ENCODE results near the gene NTRK2. TPM values are rescaled to one million over a fixed set of nuclear protein-coding genes. Genes with fewer than 3 reads are reported as not detected.

Gene NTRK2
- total RNA-seq, 1 donor from 2014 or later = 0.07 TPM

GRCh38 chr9:84670138-84671041 is 861 bp downstream of the NTRK2 start:
- ATAC-seq (ENCODE audit: low read depth) = no peak
- ChIA-PET CTCF (no interaction called here), POLR2A (no interaction called here)
- Mint-ChIP-seq H3K4me3 (no peak overlapping the region), H3K4me1 (peaks cover 24% of the 10 kb centered on the region), H3K27me3 (peaks cover 50% of the 10 kb centered on the region), H3K36me3 (ENCODE audit: low read depth) (no peaks in the 10 kb centered on the region), H3K27ac (no peak overlapping the region), H3K9me3 (no peaks in the 10 kb centered on the region)
- TF ChIP-seq, protein P1, sequence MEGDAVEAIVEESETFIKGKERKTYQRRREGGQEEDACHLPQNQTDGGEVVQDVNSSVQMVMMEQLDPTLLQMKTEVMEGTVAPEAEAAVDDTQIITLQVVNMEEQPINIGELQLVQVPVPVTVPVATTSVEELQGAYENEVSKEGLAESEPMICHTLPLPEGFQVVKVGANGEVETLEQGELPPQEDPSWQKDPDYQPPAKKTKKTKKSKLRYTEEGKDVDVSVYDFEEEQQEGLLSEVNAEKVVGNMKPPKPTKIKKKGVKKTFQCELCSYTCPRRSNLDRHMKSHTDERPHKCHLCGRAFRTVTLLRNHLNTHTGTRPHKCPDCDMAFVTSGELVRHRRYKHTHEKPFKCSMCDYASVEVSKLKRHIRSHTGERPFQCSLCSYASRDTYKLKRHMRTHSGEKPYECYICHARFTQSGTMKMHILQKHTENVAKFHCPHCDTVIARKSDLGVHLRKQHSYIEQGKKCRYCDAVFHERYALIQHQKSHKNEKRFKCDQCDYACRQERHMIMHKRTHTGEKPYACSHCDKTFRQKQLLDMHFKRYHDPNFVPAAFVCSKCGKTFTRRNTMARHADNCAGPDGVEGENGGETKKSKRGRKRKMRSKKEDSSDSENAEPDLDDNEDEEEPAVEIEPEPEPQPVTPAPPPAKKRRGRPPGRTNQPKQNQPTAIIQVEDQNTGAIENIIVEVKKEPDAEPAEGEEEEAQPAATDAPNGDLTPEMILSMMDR (IDR thresholded peaks at IDR 0.05) = no peak
- DNase-seq = no peak
- intact Hi-C loops (cut with micrococcal nuclease) = no loop called here

GRCh38 chr9:84671586-84672521 is 2.3 kb downstream of the NTRK2 start:
- ATAC-seq (ENCODE audit: low read depth) = no peak
- Mint-ChIP-seq H3K27ac (no peak overlapping the region), H3K4me1 (peaks cover 24% of the 10 kb centered on the region), H3K9me3 (no peaks in the 10 kb centered on the region), H3K4me3 (no peak overlapping the region), H3K36me3 (ENCODE audit: low read depth) (no peaks in the 10 kb centered on the region), H3K27me3 (peaks cover 41% of the 10 kb centered on the region)
- TF ChIP-seq, protein P1 (IDR thresholded peaks at IDR 0.05) = no peak
- ChIA-PET POLR2A (no interaction called here), CTCF (no interaction called here)
- intact Hi-C loops (cut with micrococcal nuclease) = no loop called here
- no peak for DNase-seq

GRCh38 chr9:84673806-84674205 is 4.3 kb downstream of the NTRK2 start:
- intact Hi-C loops (cut with micrococcal nuclease) = no loop called here
- Mint-ChIP-seq H3K36me3 (ENCODE audit: low read depth) (no peaks in the 10 kb centered on the region), H3K9me3 (no peaks in the 10 kb centered on the region), H3K4me3 (no peak overlapping the region), H3K27me3 (peaks cover 28% of the 10 kb centered on the region), H3K27ac (no peak overlapping the region), H3K4me1 (peaks cover 13% of the 10 kb centered on the region)
- no peak for ATAC-seq (ENCODE audit: low read depth)
- TF ChIP-seq, protein P1 (IDR thresholded peaks at IDR 0.05) = no peak
- DNase-seq = no peak
- ChIA-PET CTCF (no interaction called here), POLR2A (no interaction called here)

- ATAC-seq (ENCODE audit: low read depth) = no peak
- Mint-ChIP-seq H3K36me3 (ENCODE audit: low read depth) (no peaks in the 10 kb centered on the region), H3K27me3 (peaks cover 6% of the 10 kb centered on the region), H3K4me1 (no peaks in the 10 kb centered on the region), H3K9me3 (no peaks in the 10 kb centered on the region), H3K27ac (no peak overlapping the region), H3K4me3 (no peak overlapping the region)
- ChIA-PET POLR2A (no interaction called here), CTCF (no interaction called here)
- DNase-seq = no peak
- intact Hi-C loops (cut with micrococcal nuclease) = no loop called here
- TF ChIP-seq, protein P1 (IDR thresholded peaks at IDR 0.05) = no peak
Observed at GRCh38 chr9:84677080-84677479, 7.6 kb downstream of the NTRK2 start.

DNA sequence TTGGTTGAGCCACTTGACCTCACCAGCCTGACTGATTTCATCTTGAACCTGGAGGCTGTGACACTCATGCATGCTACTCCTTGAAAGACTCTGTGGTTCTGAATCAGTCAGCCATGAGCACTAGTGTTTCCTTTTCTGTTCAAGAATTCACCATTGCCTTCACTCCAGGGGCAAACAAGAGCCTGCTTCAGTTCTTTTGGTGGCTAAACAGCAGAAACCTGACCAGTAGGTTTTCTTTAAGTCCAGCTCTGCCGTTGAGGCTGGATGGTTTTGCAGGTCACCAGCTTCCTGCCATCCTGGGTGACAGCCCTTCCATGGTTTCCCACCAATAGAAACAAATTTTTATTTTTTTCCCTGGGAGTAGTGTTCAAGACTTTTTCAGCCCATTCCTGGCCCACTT is 10.0 kb downstream of the NTRK2 start:
- ChIA-PET POLR2A (no interaction called here), CTCF (no interaction called here)
- no peak overlapping the region for H3K4me3 Mint-ChIP-seq
- H3K9me3 Mint-ChIP-seq = no peaks in the 10 kb centered on the region
- intact Hi-C loops (cut with micrococcal nuclease) = no loop called here
- H3K27ac Mint-ChIP-seq = no peak overlapping the region
- TF ChIP-seq, protein P1 (IDR thresholded peaks at IDR 0.05) = no peak
- H3K27me3 Mint-ChIP-seq = no peaks in the 10 kb centered on the region
- H3K4me1 Mint-ChIP-seq = no peaks in the 10 kb centered on the region
- no peak for DNase-seq
- H3K36me3 Mint-ChIP-seq (ENCODE audit: low read depth) = no peaks in the 10 kb centered on the region
- ATAC-seq (ENCODE audit: low read depth) = no peak

Measured in activated B cell treated with CpG ODN at 0.5 μM for 24 hours (primary cell).